WI38 (cell line): ENCODE data around the gene OR2V2.

Experiments
- H3K4me3 ChIP-seq: 2 replicates; pipeline ENCODE4 v1.5.1; 2011; ENCODE audit warnings: low read depth, mild to moderate bottlenecking, control low read depth, low read length
- TF ChIP-seq, protein P1 (sequence below): IDR thresholded peaks from 2 replicates; pipeline ENCODE4 v1.5.1; 2012; ENCODE audit warnings: low read depth, mild to moderate bottlenecking, control low read depth, low read length

OR2V2 gene

GRCh38 chr5:181114844-181115778 lies 32.3 kb upstream of the OR2V2 start:
- TF ChIP-seq, protein P1, sequence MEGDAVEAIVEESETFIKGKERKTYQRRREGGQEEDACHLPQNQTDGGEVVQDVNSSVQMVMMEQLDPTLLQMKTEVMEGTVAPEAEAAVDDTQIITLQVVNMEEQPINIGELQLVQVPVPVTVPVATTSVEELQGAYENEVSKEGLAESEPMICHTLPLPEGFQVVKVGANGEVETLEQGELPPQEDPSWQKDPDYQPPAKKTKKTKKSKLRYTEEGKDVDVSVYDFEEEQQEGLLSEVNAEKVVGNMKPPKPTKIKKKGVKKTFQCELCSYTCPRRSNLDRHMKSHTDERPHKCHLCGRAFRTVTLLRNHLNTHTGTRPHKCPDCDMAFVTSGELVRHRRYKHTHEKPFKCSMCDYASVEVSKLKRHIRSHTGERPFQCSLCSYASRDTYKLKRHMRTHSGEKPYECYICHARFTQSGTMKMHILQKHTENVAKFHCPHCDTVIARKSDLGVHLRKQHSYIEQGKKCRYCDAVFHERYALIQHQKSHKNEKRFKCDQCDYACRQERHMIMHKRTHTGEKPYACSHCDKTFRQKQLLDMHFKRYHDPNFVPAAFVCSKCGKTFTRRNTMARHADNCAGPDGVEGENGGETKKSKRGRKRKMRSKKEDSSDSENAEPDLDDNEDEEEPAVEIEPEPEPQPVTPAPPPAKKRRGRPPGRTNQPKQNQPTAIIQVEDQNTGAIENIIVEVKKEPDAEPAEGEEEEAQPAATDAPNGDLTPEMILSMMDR = no peak
- H3K4me3 ChIP-seq = peak overlapping the region; percentile 53

GRCh38 chr5:181118369-181118768 lies 29.0 kb upstream of the OR2V2 start:
- TF ChIP-seq, protein P1 = no peak
- H3K4me3 ChIP-seq = no peak overlapping the region

GRCh38 chr5:181119105-181119504 lies 28.3 kb upstream of the OR2V2 start:
- no peak overlapping the region for H3K4me3 ChIP-seq
- TF ChIP-seq, protein P1 = no peak

DNA sequence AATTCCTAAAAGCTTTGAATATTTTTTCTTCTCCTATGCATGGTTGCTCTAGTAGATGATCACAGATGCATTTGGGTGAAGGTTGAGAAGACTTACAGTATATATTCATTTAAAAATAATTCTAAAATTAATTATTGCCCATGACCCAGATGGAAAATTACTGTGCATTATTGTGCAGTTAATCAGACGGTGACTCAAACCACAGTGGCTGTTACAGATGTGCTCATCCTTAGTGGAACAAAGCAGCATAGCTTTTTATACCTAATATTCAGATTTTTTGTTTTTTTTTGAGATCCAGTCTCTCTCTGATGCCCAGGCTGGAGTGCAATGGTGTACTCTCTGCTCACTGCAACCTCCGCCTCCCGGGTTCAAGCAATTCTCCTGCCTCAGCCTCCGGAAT lies 27.1 kb upstream of the OR2V2 start:
- H3K4me3 ChIP-seq = no peak overlapping the region
- TF ChIP-seq, protein P1 = no peak

- TF ChIP-seq, protein P1 = no peak
- no peak overlapping the region for H3K4me3 ChIP-seq
These were observed 26.6 kb upstream of the OR2V2 start for GRCh38 chr5:181120761-181121160.

DNA sequence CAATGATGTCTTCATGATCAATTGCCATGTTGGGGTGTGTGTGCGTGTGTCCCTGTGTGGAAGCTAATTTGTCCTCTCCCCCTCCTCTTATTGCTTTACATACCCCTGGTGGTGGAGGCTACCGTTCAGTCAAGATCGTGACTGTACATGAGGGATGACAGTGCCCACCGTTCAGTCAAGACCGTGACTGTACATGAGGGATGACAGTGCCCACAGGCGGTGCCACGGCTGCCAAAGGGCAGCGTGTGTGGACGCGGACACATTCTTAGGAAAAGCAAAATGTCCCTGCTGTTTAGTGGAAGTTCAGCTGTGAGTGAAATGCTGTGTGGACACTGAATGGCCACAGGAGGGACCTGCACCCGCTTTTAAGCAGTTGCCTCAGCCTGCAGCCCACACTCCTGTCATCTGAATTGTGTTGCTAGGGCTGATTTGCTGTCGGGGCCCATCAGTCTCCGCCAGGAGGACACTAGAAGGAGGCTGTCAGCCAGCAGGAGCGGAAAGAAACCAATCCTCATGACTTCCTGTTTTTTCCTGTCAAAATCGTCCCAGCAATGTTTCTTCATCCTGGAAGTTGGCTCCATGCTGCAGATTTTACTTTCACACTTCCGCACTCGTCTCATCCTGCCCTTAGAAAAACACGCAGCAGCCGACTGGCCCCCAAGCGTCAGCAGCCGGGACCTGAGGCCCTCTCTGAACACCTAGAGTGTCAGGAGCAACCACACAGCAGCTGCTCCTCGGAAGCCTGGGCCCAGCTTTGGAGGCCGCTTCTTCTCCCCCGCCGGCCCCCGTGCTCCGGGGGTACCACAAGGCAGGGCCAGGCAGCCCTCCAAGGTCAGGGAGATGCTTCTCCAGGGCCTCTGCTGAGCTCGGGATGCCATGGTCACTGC lies 25.5 kb upstream of the OR2V2 start:
- TF ChIP-seq, protein P1 = no peak
- H3K4me3 ChIP-seq = no peak overlapping the region
